Nephron progenitor cell (in vitro differentiated cells): ENCODE measurements around the gene MED16.
A peak's percentile ranks its signal among the peaks of the same experiment; 100 is the strongest.

Source experiments
- DNase-seq: peaks from one replicate; pipeline ENCODE4 v3.0.0; 2021
- H3K27ac Mint-ChIP-seq: 2 replicates; pipeline ENCODE4 v1.8.0; 2021; ENCODE audit warnings: mild to moderate bottlenecking, moderate library complexity, mixed read lengths
- H3K27me3 Mint-ChIP-seq: 2 replicates; pipeline ENCODE4 v1.8.0; 2021; ENCODE audit warnings: mild to moderate bottlenecking, low read depth, mixed read lengths; ENCODE audit not compliant: poor library complexity
- H3K36me3 Mint-ChIP-seq: 2 replicates; pipeline ENCODE4 v1.8.0; 2021; ENCODE audit warnings: low read depth, mixed read lengths
- H3K4me1 Mint-ChIP-seq: 2 replicates; pipeline ENCODE4 v1.8.0; 2021; ENCODE audit warnings: mixed read lengths
- H3K4me3 Mint-ChIP-seq: 2 replicates; pipeline ENCODE4 v1.8.0; 2021; ENCODE audit warnings: mild to moderate bottlenecking, moderate library complexity, mixed read lengths
- H3K9me3 Mint-ChIP-seq: 2 replicates; pipeline ENCODE4 v1.8.0; 2021; ENCODE audit warnings: mild to moderate bottlenecking, moderate library complexity, mixed read lengths
- TF ChIP-seq, protein P1 (sequence below): fragments of 200-600 bp; sonication (generic); IDR thresholded peaks from 2 replicates; pipeline ENCODE4 v1.5.0; 2021; ENCODE audit warnings: antibody characterized with exemption

MED16 gene, protein sequence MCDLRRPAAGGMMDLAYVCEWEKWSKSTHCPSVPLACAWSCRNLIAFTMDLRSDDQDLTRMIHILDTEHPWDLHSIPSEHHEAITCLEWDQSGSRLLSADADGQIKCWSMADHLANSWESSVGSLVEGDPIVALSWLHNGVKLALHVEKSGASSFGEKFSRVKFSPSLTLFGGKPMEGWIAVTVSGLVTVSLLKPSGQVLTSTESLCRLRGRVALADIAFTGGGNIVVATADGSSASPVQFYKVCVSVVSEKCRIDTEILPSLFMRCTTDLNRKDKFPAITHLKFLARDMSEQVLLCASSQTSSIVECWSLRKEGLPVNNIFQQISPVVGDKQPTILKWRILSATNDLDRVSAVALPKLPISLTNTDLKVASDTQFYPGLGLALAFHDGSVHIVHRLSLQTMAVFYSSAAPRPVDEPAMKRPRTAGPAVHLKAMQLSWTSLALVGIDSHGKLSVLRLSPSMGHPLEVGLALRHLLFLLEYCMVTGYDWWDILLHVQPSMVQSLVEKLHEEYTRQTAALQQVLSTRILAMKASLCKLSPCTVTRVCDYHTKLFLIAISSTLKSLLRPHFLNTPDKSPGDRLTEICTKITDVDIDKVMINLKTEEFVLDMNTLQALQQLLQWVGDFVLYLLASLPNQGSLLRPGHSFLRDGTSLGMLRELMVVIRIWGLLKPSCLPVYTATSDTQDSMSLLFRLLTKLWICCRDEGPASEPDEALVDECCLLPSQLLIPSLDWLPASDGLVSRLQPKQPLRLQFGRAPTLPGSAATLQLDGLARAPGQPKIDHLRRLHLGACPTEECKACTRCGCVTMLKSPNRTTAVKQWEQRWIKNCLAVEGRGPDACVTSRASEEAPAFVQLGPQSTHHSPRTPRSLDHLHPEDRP

DNA sequence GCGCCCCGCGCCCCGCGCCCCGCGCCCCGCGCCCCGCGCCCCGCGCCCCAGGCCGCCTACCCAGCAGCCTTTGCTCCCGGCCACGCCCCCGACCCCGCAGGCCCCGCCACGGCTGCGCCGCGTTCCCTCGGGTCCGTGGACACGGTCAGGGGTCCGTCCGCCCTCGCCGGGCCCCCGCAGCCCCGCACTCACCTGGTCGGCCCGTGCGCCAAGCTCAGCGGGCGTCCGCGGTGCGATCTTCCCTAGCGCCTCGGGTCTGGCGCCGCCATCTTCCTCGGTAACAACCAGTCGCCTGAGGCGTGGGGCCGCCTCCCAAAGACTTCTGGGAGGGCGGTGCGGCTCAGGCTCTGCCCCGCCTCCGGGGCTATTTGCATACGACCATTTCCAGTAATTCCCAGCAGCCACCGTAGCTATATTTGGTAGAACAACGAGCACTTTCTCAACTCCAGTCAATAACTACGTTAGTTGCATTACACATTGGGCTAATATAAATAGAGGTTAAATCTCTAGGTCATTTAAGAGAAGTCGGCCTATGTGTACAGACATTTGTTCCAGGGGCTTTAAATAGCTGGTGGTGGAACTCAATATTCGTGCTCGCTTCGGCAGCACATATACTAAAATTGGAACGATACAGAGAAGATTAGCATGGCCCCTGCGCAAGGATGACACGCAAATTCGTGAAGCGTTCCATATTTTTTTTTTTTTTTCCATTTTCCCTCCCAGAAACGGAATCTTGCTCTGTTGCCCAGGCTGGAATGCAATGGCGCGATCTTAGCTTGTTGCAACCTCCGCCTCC is at the start of gene MED16, which contains the start of gene RNU6-9:
Gene MED16 (minus strand): TSS at position 294 of the 796 bp plus-strand sequence. CDS start 2,056 bp downstream, outside the sequence.
Gene RNU6-9 (plus strand): TSS at position 591 of the 796 bp plus-strand sequence.
- H3K4me1 Mint-ChIP-seq: peaks cover 4% of the 10 kb centered on the region
- H3K36me3 Mint-ChIP-seq: peaks cover 22% of the 10 kb centered on the region
- TF ChIP-seq, protein P1, sequence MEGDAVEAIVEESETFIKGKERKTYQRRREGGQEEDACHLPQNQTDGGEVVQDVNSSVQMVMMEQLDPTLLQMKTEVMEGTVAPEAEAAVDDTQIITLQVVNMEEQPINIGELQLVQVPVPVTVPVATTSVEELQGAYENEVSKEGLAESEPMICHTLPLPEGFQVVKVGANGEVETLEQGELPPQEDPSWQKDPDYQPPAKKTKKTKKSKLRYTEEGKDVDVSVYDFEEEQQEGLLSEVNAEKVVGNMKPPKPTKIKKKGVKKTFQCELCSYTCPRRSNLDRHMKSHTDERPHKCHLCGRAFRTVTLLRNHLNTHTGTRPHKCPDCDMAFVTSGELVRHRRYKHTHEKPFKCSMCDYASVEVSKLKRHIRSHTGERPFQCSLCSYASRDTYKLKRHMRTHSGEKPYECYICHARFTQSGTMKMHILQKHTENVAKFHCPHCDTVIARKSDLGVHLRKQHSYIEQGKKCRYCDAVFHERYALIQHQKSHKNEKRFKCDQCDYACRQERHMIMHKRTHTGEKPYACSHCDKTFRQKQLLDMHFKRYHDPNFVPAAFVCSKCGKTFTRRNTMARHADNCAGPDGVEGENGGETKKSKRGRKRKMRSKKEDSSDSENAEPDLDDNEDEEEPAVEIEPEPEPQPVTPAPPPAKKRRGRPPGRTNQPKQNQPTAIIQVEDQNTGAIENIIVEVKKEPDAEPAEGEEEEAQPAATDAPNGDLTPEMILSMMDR: no peak

DNA sequence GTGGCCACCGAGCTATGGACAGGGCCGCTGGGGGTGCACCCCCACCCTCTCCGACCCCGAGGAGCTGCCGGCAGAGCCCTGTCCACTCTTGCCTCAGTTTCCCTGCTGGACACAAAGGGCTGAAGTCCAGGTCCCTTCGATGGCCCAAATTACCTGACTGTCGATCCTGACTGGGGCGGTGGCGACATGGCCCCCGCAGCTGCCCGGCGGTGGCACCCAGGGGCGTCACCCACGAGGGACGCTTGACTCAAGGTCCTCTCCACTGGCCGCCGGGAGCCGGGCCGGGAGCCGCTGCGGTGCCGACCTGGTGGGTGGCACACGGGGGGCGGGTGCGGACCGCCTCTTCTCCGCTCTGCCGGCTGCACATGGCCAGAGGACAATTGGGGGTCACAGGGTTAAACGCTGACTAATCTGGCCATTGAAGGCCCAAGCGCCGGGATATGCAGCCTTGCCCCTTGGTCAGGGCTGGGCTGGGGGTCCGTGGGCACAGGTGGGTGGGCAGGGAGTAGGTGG is 49.2 kb upstream of the MED16 start:
- peaks cover 14% of the 10 kb centered on the region for H3K9me3 Mint-ChIP-seq
- no peak overlapping the region for H3K27ac Mint-ChIP-seq
- H3K4me3 Mint-ChIP-seq: no peak overlapping the region
- H3K27me3 Mint-ChIP-seq: peaks cover 2% of the 10 kb centered on the region
- TF ChIP-seq, protein P1: no peak
- no peak for DNase-seq
- H3K36me3 Mint-ChIP-seq: peaks cover 72% of the 10 kb centered on the region
- H3K4me1 Mint-ChIP-seq: peaks cover 36% of the 10 kb centered on the region

More for the DNA sequence above, at the start of gene MED16, which contains the start of gene RNU6-9:
- peak within 1 kb of the TSS; percentile 100 for H3K27ac Mint-ChIP-seq
- peaks cover 4% of the 10 kb centered on the region for H3K27me3 Mint-ChIP-seq
- H3K4me3 Mint-ChIP-seq: peak within 1 kb of the TSS; percentile 89
- peak; percentile 89 for DNase-seq
- H3K9me3 Mint-ChIP-seq: no peaks in the 10 kb centered on the region

DNA sequence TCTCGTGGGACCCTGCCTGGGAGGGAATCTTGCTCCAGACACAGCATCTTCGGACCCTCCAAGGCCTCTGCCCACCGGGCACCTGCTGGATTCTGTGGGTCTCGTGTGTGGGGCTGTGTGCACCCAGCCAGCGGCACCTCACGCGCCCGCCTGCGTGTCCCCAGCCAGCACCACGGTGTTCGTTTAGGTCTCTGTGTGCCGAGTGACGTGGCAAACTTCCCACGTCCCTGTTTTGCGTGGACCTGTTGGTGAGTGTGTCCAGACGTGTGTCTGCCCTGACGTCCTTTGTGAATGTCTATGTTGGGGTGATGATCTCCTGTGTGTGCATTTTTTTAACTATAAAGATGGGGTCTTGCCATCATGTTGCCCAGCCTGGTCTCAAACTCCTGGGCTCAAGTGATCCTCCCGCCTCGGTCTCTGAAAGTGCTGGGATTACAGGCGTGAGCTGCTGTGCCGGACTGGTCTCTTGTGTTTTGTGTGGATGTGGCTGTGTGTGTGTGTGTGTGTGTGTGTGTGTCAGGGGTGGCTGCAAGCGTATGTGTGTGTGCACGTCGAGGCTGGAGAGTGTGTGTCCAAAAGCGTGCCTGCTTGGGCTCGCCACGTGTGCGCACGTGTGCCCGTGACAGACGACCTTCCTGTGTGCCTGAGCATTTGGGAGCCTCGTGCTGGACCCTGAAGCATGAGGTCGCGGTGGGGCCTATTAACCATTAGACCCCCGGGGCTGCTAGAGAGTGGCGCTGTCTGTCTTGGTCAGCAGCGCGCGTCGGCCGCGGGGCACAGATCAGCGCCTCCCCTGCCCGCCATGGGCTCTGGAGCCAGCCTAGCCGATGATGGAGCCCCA is 48.5 kb upstream of the MED16 start:
- TF ChIP-seq, protein P1: no peak
- Mint-ChIP-seq H3K36me3 (peaks cover 77% of the 10 kb centered on the region), H3K27ac (peak overlapping the region; percentile 86), H3K4me1 (peaks cover 36% of the 10 kb centered on the region), H3K4me3 (no peak overlapping the region), H3K27me3 (peaks cover under 1% of the 10 kb centered on the region), H3K9me3 (peaks cover 14% of the 10 kb centered on the region)
- no peak for DNase-seq

DNA sequence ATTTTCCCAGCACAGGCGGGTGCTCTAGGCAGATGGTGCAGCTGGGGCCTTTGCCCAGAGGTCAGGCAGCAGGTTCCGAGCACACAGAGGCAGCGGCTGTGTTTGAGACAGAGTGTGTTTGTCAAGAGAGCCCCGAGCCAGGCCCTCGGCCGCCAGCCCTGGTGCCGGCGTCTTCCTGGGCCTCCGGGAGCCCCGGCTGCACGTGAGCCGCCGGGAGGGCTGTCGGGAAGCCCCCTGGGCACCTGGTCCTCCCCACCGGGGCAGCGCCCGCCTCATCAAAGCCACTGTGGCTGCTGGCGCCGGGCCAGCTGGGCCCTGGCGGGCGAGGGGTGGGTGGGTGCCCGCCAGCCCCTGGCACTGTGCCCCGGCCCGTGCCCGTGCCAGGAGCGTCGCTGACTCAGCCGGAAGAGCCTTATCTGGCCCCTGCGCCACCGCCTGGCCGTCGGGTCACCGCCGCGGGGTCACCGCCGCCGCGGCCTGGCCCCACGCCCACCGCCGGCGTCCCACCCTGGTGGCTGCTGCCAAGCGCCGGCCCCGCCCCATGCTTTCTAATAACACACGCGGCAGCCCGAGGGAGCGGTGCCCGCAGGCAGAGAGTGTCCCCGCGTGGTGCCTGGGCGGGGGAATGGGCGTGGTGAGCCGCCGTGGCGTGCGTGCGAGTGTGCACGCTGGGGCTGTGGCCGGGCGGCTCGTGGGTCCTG is 47.8 kb upstream of the MED16 start:
- peaks cover 14% of the 10 kb centered on the region for H3K9me3 Mint-ChIP-seq
- H3K4me1 Mint-ChIP-seq: peaks cover 36% of the 10 kb centered on the region
- TF ChIP-seq, protein P1: no peak
- no peak for DNase-seq
- no peak overlapping the region for H3K4me3 Mint-ChIP-seq
- H3K36me3 Mint-ChIP-seq: peaks cover 82% of the 10 kb centered on the region
- H3K27ac Mint-ChIP-seq: peak overlapping the region; percentile 94
- H3K27me3 Mint-ChIP-seq: no peaks in the 10 kb centered on the region
